SHP77 (cell line): Measurements from ENCODE around the gene IL17REL.

Experiments
- DNase-seq, 2 experiments: peaks; one replicate each; lab custom pipeline; 2025; lab: John Stamatoyannopoulos, UW

Gene IL17REL

DNA sequence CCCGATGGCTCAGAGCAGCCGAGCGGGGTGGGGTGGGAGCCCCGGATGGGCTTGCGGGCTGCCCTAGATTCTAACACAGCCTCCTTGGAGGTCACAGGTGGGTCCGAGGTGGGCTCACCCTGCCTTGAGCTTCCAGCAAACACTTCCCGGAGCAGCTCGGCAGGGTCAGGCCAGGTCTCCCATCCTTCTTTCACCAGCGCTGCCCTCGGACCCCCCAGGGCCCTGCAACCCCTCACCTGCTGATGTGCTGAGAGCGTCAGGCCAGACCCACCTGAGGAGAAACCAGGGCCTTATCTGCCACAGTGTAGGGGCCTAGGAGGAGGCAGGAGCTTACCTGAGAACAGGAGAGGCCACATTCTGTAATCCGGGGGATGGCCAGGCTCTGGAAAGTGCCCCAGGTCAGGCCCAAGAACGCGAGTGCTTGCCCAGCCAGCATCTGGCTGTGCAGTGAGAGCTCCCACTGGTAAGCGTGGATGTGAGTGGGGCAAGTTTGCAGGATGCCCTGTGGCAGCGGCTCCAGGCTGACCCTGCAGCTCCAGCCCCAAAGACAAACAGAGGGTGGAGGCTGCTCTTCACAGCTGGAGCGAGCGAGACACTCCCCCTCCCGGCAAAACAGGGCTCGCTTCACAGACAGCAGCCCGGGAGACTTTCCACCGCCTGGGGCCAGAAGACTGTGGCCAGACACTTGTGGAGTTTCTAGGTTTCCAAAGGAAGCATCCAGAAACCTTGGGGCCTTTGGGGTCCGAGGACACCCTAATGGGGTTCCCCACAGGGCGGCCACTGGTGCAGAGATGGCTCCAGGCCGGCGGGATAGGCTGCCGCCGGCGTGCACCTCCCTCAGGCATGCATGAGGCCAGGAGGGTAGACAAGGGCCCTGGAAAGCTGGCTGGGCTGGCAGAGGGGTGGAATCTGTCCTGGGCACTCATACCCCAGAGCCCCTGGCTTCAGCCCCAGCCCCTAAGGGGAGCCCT lies at the start of gene IL17REL:
IL17REL (minus strand) TSS at position 555 of the 971 bp plus-strand sequence; CDS start at position 436, 119 bp downstream.
- DNase-seq = peak in 1 of 2 experiments; percentile 32

DNA sequence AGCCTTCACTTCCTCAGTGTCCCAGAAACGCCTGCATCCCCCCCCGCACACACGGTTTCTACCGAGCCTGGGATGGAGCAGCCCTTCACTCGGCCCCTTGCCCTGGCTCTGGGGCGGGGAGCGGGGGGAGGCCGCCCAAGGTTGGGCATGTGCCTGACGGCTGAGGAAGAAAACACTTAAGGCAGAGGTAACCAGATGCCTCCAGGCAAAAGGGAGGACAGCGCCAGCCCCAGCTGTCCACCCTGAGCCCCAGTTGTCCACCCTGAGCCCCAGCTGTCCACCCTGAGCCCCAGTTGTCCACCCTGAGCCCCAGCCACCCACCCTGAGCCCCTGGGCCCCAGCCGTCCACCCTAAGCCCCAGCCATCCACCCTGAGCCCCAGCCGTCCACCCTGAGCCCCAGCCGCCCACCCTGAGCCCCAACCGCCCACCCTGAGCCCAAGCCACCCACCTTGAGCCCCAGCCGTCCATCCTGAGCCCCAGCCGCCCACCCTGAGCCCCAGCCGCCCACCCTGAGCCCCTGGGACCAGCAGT lies 49.3 kb upstream of the IL17REL start:
- no peak for DNase-seq

DNA sequence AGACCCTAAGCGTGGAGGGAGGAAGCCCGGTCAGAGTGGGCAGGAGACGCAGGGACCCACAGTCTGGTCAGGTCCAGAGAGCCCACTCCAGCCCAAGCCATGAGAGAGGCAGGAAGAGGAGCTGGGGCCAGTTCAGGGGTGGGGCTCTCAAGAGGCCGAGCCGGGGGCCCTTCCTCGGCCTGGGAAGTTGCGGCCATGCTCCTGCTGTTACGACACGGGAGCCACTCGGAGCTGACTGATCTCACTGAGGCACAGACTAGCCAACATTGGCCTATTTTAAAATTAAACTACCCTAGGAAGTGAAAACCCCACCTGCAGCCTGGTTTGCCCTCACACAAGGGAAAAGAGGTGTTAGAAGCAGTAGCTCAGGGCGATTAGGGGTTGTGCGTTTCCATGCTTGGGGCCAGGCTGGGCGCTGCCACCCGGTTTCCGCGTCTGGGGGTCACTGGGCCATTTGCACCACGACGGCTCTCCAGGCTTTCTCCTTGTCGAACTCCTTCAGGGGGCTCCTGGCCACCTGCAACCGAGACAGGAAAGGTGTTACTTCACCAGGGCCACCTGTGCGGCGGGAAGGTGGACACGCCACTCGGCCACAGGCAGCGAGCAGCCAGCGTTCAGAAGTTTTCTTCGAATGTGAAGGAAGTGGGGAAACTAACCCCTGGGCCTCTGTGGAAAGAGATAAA lies 48.7 kb upstream of the IL17REL start:
- no peak for DNase-seq

DNA sequence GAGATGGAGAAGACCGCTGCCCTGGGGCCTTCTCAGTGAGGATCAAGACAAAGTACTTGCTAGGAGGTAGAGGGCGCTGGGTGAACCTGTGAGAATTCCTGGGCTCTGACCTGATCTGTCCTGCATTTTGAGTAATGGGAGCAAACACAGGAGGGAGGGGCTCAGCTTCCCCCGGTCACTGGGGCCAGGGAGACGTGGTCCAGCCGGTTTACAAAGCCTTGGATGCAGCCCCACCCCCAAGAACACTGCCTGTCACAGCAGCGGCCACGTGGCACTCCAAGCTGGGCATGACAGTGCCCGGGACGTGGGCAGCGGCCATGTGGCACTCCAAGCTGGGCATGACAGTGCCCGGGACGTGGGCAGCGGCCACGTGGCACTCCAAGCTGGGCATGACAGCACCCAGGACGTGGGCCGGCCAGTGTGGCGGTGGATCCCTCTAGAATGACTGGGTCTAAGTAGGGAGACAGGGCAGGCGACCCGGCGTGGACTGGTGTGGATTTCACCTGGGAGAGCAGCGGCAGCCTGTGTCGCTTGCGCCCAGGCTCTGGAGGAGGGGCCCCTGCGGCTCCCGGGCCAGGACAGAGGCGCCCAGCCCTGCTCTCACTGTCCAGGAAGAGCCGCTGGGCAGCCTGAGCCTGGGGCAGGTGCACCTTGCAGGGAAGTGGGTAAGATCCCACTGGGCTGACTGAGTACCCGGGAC lies 48.0 kb upstream of the IL17REL start:
- no peak for DNase-seq

DNA sequence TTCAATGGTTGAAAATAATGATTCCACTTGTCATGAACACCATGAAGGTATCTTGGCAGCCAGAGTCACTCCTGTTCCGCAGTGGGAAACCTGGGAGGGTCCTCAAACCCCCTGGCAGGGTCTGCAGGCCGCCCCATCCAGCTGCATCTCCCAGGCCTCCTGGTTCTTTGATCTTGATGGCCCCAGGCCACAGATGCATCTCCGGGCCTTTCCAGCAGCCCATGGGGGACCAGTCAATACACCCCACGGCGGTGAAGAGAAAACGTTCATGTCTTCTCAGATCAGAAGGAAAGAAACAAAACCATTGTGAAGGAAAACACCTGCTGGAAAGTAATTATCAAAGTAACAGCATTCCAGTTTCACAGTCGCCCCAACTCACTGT lies 47.3 kb upstream of the IL17REL start:
- no peak for DNase-seq

DNA sequence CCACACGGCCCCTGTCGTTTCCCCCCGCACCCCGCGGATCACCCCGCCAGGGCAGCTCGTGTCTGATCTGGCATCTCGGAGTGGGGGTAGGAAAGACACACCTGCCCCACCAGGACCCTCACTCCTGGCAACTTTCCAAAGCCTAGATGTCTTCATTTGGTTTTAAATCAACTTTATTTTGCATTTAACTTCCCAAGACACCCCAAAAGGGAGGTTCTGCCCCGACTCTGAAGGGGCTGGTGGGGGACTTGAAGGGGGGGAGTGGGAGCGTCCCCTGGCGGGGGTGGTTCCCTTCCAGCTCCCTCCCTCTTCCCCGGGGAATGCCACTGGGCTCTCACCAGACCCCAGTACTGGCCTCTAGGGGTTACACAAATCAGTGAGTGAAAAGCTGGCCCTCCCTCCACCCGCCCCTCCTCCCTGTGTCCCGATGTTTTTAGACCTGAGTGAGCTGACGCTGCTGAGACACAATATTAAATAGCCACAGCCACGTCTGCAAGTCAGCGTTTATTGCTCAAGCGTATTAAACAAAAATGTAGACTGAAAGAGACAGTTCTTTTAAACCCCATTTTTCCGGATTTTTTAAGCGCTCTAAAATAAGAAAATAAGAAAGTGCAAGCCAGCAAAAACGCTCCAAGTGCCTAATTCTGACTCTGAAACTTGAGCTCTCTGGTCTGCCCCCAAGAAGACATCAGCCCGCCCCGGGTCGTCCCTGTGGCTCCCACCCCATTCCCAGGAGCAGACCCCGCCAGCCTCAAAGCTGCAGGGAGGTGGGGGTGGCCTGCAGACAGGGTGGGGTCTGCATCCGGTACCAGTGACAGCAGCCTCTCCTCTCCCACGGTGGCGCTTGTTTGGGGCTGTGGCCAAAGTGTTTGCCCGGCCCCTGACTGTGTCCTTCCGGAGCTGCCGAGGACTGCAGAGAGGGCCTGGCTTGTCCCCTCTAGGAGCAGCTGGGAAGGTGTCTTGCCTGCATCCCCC lies 46.6 kb upstream of the IL17REL start:
- no peak for DNase-seq

DNA sequence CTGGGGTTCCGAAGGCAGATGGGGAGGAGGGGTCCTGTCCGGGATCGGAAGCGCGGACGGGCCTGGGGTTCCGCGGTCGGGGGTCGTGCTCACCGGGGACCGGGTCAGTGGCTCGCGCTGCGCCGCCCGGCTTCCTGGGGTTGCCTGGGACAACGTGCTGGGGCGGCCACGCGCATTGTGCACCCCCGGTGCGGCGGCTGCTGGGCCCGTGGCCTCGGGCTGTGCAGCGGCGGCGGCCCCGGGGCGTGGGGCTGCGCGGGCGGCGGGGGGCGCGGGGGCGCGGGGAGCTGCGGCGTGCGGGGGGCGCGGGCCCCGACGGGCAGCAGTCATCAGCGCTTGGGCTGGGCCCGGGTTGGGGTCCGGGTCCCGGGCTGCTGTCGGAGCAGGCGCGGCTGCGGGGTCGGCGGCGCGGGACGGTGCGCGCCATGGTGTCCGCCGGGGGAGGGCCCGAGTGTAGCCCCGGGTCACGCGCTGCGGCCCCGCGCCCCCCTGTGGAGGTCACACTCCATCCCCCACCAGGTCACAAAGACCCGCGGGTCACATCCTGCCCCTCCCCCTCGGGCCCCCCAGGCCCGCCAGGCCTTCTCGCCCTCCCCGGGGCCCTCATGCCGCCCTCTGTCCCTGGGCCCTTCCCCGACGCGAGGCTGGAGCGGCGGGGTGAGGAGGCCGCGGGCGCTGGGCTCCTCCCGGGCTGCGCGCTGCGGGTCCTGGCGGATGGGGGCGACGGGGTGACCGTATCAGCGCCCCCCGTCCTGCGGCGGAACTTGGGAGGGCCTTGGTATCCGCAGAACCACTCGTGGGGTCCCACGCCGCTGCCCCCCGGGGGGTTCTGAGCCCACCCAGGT lies 45.7 kb upstream of the IL17REL start, which contains the start of gene TTLL8:
TTLL8 (minus strand) TSS at position 238 of the 845 bp plus-strand sequence.
- no peak for DNase-seq

DNA sequence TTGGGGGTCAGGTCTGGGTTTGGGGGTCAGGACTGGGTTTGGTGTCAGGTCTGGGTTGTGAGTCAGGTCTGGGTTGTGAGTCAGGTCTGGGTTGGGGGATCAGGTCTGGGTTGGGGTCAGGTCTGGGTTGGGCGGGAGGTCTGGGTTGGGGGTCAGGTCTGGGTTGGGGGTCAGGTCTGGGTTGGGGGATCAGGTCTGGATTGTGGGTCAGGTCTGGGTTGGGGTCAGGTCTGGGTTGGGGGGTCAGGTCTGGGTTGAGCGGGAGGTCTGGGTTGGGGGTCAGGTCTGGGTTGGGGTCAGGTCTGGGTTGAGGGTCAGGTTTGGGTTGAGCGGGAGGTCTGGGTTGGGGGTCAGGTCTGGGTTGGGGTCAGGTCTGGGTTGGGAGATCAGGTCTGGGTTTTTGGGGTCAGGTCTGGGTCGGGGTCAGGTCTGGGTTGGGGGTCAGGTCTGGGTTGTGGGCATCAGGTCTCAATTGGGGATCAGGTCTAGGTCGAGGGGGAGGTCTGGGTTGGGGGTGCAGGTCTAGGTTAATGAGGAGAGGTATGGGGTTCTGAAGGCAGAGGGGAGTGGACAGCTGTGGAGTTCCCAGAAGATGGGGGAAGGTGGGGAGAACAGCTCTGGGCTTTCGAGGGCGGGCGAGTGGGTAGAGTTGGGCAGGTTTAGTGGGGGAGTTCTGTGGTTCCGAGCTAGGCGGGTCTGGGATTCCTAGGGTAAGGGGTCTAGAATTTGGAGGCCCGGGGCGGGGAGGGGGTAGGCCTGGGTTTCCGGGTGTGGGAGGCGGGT lies 44.9 kb upstream of the IL17REL start:
- DNase-seq = no peak

DNA sequence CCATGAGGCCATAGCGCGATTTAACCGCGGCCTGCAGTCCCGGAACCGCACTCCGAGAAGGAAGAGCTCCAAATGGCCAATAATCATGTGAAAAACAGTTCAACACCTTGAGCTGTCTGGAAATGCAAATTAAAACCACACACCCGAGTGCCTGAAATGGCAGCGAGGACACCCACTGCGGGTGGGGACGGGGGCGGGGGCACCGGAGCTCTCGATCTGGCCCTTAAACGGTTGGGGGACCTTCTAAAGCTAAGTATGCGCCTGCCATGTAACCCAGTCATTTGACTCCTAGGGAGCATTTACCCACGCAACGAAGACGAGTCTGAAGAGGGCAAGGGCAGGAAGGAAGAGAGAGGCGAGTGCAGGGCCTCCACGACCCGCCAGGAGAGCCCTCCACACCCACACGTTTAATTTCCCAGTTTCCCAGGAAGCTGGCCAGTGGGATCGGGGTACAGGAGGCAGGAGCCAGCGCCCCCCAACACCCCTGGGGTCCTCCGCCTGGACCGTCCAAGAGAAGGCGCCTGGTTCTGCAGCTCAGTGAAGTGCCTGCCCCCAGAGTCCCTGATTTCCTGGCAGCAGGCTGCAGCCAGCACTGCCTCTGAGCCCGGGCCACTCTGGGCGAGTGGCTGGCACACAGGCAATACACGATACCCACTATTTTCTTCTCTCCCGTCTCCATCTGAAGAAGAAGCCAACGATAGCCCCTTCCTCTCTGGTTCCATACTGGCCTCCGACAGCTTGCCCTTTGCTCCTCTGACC lies 43.8 kb upstream of the IL17REL start:
- no peak for DNase-seq

DNA sequence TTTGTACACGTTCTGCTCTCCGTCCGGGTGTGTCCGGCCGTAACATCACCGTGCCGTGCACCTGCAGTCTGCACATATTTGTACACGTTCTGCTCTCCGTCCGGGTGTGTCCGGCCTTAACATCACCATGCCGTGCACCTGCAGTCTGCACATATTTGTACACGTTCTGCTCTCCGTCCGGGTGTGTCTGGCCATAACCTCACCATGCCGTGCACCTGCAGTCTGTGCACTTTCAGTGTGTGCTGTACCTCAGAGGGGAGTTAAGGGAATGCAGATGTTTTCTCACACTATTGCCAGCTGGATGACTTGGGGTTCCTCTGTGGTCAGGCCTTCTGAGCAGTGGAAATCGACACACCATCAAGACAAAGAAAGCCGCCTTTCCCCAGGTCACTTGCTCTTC lies 41.3 kb upstream of the IL17REL start:
- DNase-seq = no peak

DNA sequence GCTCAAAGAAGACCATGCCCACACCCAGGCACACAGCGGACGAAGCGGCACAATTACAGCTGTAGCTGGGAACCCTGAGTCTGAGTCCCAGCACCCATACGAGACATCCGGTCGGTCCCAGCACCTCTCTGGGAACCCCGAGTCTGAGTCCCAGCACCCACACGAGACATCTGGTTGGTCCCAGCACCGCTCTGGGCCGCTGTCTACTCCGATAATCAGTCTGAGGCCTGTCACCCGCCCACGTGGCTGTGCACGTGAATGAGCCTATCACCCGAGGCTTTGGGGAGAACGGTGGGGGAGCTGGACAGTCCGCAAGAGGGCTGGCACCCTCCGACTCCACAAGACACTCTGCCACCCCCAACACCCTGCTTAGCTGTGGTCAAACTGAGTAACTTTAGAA lies 39.4 kb upstream of the IL17REL start:
- DNase-seq = no peak

DNA sequence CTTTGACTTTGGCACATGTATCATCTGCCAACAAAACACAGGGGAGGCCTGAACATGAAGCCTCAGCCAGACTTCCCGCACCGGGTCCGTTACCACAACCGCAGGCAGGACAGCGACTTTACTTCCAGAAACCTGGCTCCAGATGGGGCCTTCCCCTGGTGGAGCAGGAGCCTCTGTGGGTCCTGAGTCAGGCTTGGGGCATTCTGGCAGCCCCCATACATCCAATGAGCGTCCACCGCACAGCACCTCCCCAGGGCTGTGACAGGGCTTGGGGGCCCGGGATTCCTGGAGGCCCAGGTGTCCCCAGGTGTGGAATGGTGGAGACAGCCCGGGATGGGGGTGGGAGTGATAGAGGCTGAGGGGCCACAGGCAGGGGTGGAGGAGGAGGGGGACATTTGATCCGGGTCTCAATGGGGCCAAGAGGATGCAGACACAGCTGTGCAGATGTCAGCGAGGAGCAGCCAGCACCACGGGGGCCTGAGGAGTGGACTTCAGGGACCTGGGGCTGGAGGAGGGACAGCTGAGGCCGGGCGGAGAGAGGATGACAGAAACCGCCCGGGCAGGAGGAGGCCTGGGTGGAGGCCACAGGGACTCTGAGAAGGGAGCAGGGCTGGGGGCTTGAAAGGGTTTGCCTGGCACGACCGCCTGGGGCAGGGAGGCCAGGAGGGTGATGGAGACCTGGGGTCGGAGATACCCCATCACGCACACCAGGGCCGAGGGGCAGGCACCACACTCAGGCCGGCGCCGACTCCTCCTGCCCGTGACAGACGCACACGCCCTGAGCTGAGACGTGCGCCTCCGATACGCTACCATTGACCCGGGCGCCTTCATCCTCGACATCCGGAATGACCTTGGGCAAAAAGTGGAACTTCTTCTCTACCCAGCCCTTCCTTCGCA lies 37.0 kb upstream of the IL17REL start:
- DNase-seq = no peak

DNA sequence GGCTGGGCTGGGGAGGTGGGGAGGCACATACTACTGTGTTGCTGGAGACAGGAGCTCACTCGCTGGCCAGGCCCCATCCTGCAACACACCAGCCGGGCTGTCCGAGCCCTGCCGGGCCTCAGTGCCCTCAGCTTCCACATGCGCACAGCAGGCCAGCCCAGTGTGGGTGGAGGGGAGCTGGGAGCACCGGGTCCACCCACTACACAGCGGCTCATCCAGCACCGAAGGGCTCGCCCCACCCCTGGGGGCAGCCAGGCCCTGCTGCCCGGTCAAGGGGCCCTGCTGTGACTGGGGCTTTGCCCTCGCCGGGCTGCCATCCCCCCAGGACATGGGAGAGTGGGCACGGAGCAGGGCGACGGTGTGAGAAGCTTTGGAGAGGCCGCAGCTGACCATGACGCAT lies 36.3 kb upstream of the IL17REL start:
- no peak for DNase-seq

DNA sequence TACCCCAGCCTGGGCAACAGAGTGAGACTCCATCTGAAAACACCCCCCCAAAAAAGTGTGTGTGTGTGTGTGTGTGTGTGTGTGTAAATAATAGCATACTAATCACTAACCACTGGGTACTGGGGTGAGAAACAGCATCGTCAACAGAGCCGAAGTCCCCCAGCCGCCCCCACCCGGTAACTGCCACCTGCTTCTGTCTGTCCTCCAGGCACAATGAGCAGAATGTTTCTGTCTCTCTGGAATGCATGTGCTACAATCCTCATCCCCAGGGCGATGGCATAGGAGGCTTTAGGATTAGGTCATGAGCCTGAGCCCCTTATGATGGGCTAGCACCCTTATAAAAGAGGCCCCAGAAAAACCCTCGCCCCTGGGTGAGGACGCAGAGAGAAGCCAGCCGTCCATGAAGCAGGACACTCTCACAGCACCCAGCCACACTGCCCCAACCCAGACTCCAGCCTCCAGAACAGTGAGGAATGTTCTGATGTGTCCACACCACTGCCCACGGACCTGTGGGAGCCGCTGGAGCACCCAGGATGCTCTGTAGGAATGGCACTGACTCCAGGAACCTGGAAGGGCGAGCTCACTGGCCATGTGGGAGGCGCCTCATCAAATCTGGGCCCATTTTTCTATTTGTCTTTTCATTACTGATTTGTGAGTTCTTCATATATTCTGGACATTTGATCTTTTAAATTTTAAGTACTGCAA lies 35.6 kb upstream of the IL17REL start:
- DNase-seq = no peak

DNA sequence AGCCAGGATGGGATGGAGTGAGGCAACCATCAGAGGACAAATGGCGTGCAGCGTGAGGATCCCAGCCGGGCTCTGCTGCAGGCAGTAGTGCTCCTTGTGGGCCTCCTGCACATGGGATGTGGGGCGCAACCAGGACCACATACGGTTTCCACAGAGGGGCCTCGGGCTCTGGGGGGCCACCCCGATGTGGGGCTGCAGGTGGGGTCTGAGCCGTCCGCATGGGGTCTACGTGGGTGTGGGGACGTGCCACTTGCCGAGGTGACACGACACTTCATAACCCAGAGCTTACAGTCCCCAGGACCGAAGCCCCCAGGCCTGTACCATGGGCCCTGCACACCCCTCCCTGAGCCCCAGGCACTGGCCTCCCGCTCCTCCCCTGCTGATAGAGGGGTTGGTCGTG lies 34.8 kb upstream of the IL17REL start:
- DNase-seq = no peak

DNA sequence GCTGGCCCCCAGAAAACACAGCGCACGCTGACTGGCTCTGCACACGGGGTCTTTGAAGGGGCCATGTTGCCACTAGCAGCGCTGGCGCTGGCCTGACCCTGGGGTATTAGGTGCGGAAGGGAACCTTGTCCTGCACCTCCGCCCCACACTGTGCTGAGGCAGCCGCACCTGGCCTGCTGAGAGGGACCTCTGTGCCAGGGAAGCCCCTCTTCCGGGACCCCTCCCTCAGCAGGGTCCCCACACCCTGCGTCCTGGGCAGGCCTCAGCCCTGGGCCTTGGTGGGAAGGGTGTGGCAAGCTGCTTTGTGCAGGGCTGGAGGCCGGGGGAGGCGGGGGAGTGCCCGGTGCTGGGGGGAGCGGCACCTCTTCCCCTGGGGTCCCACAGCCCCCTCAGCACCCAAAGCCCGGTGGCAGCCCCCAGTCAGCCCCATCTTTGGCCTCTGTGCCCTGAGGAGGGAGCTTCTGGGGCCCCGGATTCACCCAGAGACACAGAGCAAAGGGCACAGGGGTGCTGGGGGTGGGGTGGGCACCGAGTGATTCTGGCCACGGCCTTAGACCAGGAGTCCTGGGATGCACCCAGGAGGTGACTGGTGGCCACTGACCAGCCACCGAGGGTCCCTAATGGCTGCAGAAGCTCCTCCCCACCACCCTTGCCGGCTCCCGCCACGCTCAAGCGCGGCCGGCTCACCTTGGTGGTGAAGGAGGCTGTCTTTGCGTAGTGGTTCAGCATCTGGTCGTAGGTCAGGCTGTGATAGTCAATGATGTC lies 34.1 kb upstream of the IL17REL start:
- DNase-seq = no peak
